CD4-positive, alpha-beta T cell treated with Interleukin-21 for 1 hour (primary cell): ENCODE data around the gene INSIG2.
A peak's percentile ranks its signal among the peaks of the same experiment; 100 is the strongest.
"Not testable (repeated sequence)": the region's sequence is repeated elsewhere in the genome, so short reads cannot be mapped to it uniquely, and the experiment has no call there.

Source experiments
- DNase-seq: peaks from one replicate; pipeline ENCODE4 v3.0.0-alpha.2; 2020

Gene INSIG2

GRCh38 chr2:118061135-118061955 lies 26.9 kb upstream of the INSIG2 start:
- peak; percentile 11 for DNase-seq

GRCh38 chr2:118062048-118062447 lies 26.2 kb upstream of the INSIG2 start:
- no peak for DNase-seq

- no peak for DNase-seq
These were observed 25.6 kb upstream of the INSIG2 start for GRCh38 chr2:118062669-118063068.

- no peak for DNase-seq
These were observed 23.1 kb upstream of the INSIG2 start for GRCh38 chr2:118065015-118065706.

- DNase-seq = no peak
These were observed 22.3 kb upstream of the INSIG2 start for GRCh38 chr2:118065921-118066511.

- no peak for DNase-seq
These were observed 10.5 kb upstream of the INSIG2 start for GRCh38 chr2:118077636-118078247.

GRCh38 chr2:118078734-118079133 lies 9.5 kb upstream of the INSIG2 start:
- DNase-seq = no peak

GRCh38 chr2:118084491-118085089 lies 3.7 kb upstream of the INSIG2 start:
- no peak for DNase-seq

- DNase-seq = no peak
These were observed 2.9 kb upstream of the INSIG2 start for GRCh38 chr2:118085173-118086023.

GRCh38 chr2:118086024-118086633 lies 2.1 kb upstream of the INSIG2 start:
- DNase-seq = no peak

- peak; percentile 26 for DNase-seq
These were observed 999 bp downstream of the INSIG2 start for GRCh38 chr2:118089139-118089800.

GRCh38 chr2:118090387-118091139 lies 2.3 kb downstream of the INSIG2 start:
- no peak for DNase-seq

GRCh38 chr2:118091140-118091478 lies 2.8 kb downstream of the INSIG2 start:
- no peak for DNase-seq

GRCh38 chr2:118091631-118092030 lies 3.4 kb downstream of the INSIG2 start:
- DNase-seq = no peak

GRCh38 chr2:118094102-118094501 lies 5.8 kb downstream of the INSIG2 start:
- DNase-seq = not testable (repeated sequence)

GRCh38 chr2:118094503-118094902 lies 6.2 kb downstream of the INSIG2 start:
- peak; percentile 12 for DNase-seq

- DNase-seq = no peak
These were observed 7.3 kb downstream of the INSIG2 start for GRCh38 chr2:118095610-118096009.

- DNase-seq = no peak
These were observed 9.4 kb downstream of the INSIG2 start for GRCh38 chr2:118097657-118098056.

GRCh38 chr2:118098307-118099030 lies 10.2 kb downstream of the INSIG2 start:
- DNase-seq = no peak
